GM06990 (cell line): ENCODE measurements around the gene C11orf54.
A peak's percentile ranks its signal among the peaks of the same experiment; 100 is the strongest.

ENCODE experiments used
- DNase-seq: peaks from one replicate; pipeline ENCODE4 v3.0.0-alpha.2; 2011; ENCODE audit not compliant: insufficient read length; ENCODE audit errors: extremely low read depth
- H3K27me3 ChIP-seq: replicated peaks from 2 replicates; pipeline ENCODE4 v1.6.0; 2011; ENCODE audit warnings: low read length; ENCODE audit not compliant: control insufficient read depth, insufficient read depth
- H3K36me3 ChIP-seq: 2 replicates; pipeline ENCODE4 v1.5.1; 2011; ENCODE audit warnings: low read length; ENCODE audit not compliant: control insufficient read depth, insufficient read depth
- H3K4me3 ChIP-seq: replicated peaks from 2 replicates; pipeline ENCODE4 v1.5.1; 2011; ENCODE audit warnings: low read depth, mild to moderate bottlenecking, control low read depth, low read length
- TF ChIP-seq, protein P1 (sequence below): IDR thresholded peaks from 2 replicates; pipeline ENCODE4 v1.5.1; 2011; ENCODE audit warnings: low read length, control low read depth, mild to moderate bottlenecking, inconsistent platforms; ENCODE audit not compliant: insufficient read depth, poor library complexity, severe bottlenecking

C11orf54 gene

DNA sequence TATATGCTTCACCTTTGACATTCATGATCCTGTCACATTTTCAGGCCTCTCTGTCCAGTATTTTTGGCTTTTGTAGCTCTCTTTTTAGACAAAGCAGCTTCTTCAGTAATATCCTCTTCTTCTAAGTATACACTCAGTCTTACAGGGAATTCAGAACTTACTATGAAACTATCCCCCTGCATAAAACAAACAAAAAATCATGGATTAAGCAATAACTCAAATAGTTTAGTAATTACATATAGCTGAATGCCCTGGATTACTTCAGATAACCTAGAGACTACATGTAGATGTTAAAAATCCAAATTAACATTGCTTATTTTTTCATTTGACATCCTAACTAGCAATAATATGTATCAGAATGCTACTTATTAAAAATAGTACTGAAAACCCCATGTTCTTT is 5.3 kb upstream of the C11orf54 start:
- Histone ChIP-seq H3K27me3 (no peaks in the 10 kb centered on the region), H3K4me3 (no peak overlapping the region; the same call in 1 of the 2 replicates), H3K36me3 (peaks cover 13% of the 10 kb centered on the region)
- no peak for DNase-seq
- TF ChIP-seq, protein P1, sequence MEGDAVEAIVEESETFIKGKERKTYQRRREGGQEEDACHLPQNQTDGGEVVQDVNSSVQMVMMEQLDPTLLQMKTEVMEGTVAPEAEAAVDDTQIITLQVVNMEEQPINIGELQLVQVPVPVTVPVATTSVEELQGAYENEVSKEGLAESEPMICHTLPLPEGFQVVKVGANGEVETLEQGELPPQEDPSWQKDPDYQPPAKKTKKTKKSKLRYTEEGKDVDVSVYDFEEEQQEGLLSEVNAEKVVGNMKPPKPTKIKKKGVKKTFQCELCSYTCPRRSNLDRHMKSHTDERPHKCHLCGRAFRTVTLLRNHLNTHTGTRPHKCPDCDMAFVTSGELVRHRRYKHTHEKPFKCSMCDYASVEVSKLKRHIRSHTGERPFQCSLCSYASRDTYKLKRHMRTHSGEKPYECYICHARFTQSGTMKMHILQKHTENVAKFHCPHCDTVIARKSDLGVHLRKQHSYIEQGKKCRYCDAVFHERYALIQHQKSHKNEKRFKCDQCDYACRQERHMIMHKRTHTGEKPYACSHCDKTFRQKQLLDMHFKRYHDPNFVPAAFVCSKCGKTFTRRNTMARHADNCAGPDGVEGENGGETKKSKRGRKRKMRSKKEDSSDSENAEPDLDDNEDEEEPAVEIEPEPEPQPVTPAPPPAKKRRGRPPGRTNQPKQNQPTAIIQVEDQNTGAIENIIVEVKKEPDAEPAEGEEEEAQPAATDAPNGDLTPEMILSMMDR, result no peak

DNA sequence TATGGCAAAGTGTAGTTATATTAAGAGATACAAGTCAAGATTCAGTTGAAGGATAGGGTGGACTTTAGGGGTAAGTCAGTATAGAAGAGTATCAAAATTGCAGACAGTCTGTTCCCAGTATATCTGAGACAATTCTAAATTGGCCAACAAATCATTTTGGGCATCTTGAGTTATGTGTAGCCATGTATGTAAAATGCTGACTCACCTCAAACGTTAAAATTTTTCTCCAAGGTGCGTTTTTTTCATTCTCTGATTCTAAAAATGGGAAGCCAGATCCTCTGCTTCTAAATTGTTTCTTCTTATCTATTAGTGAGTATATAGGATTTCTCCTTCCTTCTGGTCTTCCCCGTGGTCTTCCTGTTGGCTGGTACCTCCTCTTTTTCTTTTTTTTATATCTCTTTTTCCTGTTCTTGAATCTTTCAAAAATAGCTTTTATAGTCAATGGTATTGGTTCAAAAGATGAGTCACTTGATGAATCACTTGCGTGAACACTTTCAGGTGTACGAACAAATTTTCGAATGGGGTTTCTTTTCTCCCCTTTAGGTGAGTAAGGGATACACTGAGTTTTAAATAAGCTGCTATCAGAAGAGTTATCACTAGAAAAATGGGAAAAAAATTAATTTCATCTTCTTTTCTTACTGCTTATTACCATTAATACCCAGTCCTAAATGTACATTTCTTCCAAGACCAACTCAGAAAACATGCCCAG is 3.4 kb upstream of the C11orf54 start:
- DNase-seq, result no peak
- Histone ChIP-seq H3K36me3 (peaks cover 10% of the 10 kb centered on the region), H3K4me3 (peak overlapping the region; percentile 99)

DNA sequence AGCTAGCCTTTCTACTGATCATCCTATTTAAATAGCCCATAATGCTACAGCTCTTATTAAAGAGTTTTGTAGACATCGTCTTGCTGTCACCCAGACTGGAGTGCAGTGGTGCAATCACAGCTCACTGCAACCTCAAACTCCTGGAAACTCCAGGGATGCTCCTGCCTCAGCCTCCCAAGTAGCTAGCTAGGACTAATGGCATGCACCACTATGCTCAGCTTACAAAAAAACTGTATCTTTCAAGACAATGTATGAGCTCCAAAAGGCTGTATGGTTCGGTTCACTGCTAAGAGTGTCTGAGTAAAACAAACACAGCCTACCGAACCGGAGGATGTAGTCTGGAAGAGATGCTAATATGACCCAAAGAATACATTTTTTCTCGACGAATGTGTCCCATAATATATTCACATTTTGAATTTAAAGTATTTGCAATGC is 2.8 kb upstream of the C11orf54 start:
- Histone ChIP-seq H3K4me3 (peak overlapping the region; percentile 99), H3K27me3 (no peaks in the 10 kb centered on the region), H3K36me3 (peaks cover 9% of the 10 kb centered on the region)
- DNase-seq, result no peak
- TF ChIP-seq, protein P1, result no peak

More for the DNA sequence above, 3.4 kb upstream of the C11orf54 start:
- no peaks in the 10 kb centered on the region for H3K27me3 ChIP-seq
- TF ChIP-seq, protein P1, result no peak

DNA sequence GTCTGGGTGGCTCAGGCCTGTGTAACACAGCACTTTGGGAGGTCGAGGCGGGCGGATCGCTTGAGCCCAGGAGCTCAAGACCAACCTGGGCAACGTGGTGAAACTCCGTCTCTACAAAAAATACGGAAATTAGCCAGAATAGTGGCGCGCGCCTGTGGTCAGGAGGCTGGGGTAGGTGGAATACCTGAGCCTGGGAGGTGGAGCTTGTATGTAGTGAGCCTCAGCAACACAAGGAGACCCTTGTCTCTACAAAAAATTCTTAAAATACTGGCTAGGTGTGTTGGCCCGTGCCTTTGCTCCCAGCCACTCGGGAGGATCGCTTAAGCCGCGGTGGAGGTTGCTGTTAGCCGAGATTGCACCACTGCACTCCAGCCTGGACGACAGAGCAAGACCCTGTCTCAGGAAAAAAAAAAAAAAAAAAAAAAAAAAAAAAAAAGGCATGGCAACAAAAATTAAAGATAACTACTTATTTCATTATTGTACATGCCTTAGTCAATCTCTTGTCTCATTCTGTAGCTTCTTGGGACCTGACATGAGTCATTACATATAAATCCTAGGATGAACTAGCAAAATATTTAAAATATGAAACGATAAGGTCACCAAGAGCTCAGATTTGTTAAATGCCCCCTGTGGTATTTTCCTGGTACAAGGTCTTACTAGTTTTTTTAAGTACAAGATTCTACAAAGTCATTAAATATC is 1.3 kb upstream of the C11orf54 start:
- H3K36me3 ChIP-seq, result peaks cover 9% of the 10 kb centered on the region
- peak; percentile 59 for DNase-seq
- peak overlapping the region; percentile 99 for H3K4me3 ChIP-seq
- H3K27me3 ChIP-seq, result no peaks in the 10 kb centered on the region
- TF ChIP-seq, protein P1, result no peak

DNA sequence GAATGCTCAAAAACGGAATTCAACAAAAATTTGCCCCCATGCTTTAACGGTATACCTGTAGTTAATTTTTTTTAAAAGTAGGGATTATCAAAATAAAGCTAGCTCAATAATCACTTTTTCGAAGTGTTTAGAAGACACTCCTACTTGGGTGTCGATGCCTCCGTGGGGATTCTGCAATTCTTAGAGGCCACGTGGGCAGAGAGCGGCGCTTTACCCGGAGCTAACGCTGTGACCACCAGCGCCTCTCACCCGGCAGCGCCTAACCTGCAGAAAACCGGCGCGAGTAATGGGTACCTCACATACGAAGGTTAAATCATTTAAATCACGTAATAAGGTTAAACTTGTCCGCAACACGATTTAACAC is 760 bp upstream of the C11orf54 start:
- TF ChIP-seq, protein P1, result no peak
- H3K4me3 ChIP-seq, result peak overlapping the region; percentile 99
- no peaks in the 10 kb centered on the region for H3K27me3 ChIP-seq
- peaks cover 6% of the 10 kb centered on the region for H3K36me3 ChIP-seq
- no peak for DNase-seq
